Measurements from ENCODE around the gene EMP3.
"Not testable (repeated sequence)": the region's sequence is repeated elsewhere in the genome, so short reads cannot be mapped to it uniquely, and the experiment has no call there.

EMP3 gene

DNA sequence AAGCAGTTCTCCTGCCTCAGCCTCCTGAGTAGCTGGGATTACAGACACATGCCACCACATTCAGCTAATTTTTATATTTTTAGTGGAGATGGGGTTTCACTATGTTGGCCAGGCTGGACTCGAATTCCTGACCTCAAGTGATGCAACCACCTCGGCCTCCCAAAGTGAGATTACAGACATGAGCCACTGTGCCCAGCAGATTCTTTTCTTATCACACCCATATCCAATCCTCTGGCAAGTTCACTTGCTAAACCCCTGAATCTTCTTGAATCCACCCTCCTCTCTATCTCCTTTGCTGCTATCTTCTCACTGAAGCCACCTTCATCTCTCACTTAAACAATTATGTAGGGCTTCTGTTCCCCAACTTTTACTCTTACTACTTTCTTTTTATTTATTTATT, 20.8 kb downstream of the EMP3 start:
- no peak for DNase-seq (ENCODE audit: low read depth in 2 of 2)

DNA sequence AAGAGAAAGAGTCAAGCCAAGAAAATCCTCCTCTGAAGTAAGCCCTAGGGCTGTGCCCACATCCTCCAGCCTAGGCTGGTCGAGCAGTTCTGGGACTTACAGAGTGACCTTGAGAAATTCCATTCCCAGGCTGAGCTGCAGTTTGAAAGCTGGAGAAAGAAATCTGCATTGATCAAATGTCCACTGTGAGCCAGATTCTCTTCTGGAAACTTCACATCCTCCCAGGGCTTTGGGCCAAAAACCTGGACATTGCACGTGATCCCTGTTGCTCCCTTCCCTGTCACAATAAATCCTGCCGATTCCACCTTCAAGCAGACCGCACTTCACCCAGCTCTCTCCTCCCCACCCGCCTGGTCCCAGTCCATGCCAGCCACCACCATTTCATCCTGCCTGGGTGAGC, 22.7 kb downstream of the EMP3 start:
- no peak for DNase-seq (ENCODE audit: low read depth in 2 of 2)

DNA sequence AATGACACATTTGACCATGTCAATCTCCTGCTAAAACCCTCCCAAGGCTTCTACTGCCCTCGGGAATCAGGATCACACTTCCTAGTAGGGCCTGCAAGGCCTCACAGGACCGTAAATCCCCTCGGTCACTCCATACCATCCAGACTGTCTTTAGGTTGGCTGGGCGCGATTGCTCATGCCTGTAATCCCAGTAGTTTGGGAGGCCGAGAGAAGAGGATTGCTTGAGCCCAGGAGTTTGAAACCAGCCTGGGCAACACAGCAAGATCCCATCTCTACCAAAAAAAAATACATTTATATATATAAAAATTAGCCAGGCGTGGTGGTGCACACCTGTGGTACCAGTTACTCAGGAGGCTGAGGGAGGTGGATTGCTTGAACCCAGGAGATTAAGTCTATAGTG, 23.4 kb downstream of the EMP3 start:
- DNase-seq (ENCODE audit: low read depth in 2 of 2), result no peak

DNA sequence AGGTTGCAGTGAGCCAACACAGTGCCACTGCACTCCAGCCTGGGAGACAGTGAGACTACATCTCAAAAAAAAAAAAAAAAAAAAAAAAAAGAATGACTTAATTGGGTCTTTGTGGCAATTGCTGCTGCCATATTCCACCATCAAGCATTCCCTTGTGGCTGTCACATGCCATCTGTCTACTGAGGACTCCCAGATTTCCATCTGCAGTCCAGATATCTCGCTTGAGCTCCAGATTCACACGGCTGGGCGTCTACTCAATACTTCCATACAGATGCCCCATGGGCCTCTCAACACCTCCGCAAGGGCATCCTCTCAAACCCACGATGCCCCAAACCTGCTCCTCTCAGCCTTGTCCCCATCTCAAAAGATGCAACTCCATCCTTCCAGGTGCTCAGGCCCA, 25.5 kb downstream of the EMP3 start:
- DNase-seq (ENCODE audit: low read depth in 2 of 2), result no peak

DNA sequence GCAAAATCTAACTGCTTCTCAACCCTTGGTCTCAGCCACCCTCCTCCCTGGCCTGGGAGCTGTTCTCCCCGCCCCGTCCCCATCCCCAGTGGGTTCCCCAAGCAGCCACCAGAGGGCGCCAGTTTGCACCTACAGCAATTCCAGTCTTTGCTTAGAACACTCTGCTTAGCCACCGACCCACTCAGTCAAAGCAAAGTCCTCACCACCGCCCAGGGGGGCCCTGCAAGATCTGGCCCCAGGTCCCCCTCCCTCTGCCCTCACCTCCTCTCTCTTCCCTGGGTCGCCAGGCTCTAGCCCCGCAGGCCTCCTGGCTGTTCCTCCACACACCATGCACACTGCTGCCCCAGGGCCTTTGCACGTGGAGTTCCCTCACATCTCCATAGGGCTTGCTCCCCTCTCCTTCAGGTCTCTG, 26.0 kb downstream of the EMP3 start:
- peak; percentile 74 to 89 for DNase-seq (ENCODE audit: low read depth in 2 of 2)

DNA sequence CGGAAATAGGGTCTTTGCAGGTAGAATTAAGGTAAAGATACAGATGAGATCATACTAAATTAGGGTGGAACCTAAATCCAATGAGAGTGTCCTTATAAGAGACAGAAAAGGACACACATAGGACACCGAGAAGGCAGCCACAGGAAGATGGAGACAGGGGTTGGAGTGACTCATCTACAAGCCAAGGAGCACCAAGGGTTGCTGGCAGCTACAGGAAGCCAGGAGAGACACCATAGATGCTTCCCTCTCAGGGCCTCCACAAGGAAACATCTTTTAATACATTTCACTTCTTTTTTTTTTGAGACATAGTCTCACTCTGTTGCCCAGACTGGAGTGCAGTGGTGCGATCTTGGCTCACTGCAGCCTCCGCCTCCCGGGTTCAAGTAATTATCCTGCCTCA, 28.3 kb downstream of the EMP3 start:
- DNase-seq (ENCODE audit: low read depth in 2 of 2), result no peak

DNA sequence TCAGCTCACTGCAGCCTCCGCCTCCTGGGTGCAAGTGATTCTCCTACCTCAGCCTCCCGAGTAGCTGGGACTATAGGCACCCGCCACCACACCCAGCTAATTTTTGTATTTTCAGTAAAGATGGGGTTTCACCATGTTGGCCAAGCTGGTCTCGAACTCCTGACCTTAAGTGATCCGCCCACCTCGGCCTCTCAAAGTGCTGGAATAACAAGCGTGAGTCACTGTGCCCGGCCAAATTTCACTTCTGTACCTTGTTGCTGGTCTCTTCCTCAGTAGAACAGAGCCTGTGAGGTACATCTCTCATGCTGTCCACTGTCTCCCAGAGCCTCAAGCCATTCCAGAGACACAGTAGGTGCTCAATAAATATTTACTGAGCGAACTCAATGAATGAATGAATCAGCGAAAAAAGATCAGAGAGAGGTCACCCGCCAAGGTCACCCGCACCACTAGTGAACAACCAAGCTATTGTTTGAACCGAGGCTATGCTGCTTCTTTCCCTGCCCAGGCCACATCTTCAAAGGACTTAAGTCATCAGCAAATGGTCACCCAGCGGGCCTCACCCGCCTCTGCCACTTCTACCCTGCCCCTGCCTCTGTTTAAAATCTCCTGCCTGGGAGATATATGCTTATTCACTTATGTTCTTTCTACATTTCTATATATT, 29.1 kb downstream of the EMP3 start:
- no peak for DNase-seq (ENCODE audit: low read depth in 2 of 2)

DNA sequence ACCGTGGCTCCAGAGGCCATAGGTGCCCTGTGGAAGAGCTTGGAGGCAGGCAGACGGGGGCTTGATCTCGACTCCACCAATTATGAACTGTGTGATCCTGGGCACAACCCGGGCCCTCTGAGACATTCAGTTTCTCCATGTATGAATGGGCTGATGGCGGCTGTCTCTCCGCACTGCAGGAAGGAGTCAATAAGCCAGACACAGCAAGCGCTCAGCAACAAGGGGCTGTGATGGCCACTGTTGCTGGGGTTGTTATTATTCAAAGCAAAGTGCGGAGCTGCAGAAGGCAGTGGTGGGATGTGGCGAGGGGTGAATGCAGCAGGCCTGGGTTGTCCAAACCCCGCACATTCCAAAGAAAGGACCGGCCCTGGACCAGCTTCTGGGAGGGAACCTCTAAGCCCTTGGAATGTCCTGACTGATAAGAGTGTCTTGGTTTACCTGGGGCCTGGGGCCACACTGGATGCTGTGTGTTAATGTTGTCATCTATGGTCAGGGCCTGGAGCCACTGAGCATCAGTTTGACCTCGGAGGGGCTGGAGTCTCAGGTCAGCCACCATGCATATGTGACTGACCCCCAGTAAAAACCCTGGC, 30.1 kb downstream of the EMP3 start:
- no peak for DNase-seq (ENCODE audit: low read depth in 2 of 2)

DNA sequence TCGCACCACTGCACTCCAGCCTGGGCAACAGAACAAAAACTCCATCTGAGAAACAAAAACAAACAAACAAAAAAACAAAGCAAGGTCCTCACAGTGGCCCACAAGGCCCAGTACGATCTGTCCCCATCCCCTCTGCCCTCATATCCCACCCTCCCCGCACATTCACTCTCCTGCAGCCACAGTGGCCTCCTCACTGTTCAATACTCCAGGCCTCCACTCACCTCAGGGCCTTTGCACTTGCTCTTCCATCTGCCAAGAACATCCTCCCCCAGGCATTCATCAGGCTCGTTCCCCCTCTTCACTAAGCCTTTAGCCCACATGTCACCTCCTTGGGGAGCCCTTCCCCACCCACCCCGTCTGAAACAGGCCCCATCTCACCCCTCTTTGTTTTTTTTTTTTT, 33.8 kb downstream of the EMP3 start:
- DNase-seq (ENCODE audit: low read depth in 2 of 2), result no peak

DNA sequence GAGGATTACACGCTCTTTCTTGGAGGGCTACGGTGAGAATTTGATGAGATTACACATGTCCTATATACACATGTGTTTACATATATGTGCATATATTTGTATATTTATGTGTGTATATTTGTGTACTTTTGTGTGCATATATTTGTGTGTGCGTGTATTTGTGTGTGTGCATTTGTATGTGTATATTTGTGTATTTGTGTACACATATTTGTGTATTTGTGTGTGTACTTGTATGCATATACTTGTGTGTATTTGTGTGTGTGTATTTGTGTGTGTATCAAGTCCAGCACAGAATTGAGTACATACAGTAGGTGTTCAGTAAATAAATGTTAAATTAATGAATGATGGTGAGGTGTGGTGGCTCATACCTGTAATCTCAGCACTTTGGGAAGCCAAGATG, 36.6 kb downstream of the EMP3 start:
- no peak for DNase-seq (ENCODE audit: low read depth in 2 of 2)

DNA sequence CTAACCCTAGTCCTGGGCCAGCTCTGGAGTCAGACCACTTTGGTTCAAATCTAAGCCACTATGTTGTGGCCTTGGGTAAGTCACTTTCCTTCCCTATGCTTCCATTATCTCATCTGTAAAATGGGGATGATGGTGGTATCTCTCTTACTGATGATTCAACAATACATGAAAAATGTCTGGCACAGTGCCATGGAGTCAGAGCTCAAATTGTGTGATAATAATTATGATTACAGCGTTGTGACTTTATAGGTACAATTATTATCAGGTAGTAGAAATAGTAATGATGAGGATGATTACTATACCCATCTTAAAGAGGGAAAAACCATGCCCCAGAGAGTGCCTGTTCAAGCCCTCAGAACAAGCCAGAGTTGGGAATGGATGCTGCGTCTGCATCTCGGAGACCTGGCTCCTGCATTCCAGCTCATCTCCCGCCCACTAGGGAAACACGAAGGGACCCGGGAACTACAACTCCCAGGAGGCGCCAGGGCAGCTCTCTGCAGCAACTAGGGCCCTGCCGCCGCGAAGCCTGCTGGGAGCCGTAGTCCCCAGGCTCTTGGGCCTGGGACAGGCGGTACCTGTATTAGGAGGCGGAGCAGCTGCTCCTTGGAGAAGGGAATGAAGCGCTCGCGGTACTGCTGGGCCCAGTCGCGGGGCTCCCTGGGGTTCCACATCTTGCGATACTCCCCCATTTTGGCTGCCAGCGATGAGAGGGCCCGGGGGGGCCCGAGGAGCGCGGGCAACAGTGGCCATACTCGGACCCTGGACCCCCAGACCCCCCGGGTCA, 37.6 kb downstream of the EMP3 start:
- DNase-seq (ENCODE audit: low read depth in 2 of 2), result peak; percentile 82 to 88

DNA sequence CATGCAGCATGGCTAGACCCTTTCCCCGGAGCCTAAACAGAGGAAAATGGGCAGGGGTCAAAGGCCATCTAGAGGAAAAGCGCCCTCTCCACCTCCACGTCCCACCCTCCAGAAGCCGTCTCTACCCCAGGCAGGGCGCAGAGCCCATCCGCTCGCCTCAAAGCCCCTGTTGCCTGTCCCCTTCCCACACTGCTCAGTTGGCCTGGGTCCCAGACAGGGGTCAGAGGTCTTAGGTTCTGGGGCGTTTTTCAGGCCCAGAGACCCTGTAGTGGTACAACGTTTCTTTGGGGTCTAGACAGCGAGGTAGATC, 38.1 kb downstream of the EMP3 start:
- DNase-seq (ENCODE audit: low read depth in 2 of 2), result no peak

DNA sequence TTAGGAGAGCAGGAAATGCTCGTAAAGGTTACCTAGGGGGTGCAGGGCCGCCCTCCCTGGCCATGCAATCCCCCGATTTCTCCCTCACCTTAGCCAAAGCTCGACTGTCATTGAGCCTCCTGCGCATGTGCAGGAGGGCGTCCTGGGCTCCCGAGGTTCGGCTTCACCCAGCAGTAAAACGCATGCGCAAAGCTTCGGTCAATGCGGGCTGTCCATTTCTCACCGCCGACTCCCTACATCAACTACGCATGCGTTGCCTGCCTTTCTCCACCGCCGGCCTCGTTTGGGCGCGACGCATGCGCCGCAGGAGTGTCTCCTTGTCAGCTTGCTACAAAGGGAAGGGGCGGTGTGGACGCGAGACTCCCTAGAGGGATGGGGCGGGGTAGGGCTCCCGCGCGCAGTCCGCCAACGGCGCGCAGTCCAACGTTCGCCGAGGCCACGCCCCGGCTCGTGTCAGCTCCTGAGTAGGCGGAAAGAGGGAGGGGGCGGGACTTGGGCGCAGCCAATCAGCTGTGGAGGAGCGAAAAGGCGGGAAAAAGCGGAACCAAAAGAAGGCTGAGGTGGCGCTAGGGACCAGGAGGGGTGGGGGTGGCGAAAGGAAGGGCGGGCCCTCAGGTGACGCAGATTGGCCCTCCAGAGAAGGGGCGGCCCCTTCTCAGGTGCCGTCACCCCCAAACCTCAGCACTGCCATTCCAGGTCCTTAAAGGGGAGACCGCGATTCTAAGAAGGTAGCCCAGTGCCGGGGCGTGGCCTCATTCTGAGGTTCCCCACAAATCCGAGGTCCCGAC, 38.7 kb downstream of the EMP3 start, which contains the start of the genes SYNGR4 and TMEM143:
SYNGR4 (plus strand) TSS at position 558 of the 788 bp plus-strand sequence. CDS start 1,476 bp downstream, outside the sequence.
TMEM143 (minus strand) TSS at position 131 of the 788 bp plus-strand sequence; CDS start at position 111, 20 bp downstream.
- DNase-seq (ENCODE audit: low read depth in 2 of 2), result peak; percentile 93 to 95

DNA sequence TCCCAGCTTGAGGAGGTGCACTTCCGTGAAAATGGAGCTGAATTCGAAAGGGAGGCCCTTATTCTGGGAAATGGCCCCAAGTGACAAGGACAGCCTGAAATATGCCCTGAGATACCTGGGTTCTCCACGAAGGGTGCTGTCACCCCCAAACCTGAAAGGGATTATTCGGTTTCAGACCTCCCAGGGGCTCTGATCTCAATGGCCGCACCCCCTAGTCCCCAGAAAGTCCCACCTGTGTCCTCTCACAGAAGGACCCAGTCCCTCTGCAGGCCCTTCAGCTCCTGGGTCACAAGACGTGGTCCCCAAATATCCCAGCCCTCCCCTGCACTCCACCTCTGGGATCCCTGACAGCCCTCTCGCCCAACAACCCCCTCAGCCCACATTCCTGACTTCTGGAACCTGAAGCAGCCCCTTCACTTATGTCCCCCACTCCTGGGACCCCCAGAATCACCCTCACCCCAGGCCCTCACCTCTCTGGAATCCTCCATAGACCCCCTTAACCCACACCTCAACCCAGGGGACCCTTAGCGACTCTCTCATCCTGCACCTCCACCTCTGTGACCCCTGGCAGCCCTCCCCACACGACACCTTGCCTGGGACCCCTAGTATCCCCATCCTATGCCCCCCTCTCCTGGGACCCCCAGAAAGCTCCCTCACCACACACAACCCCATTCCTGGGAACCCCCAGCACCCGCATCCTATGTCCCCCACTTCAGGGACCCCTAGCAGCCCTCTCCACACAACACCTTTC, 39.4 kb downstream of the EMP3 start:
- DNase-seq (ENCODE audit: low read depth in 2 of 2), result no peak

DNA sequence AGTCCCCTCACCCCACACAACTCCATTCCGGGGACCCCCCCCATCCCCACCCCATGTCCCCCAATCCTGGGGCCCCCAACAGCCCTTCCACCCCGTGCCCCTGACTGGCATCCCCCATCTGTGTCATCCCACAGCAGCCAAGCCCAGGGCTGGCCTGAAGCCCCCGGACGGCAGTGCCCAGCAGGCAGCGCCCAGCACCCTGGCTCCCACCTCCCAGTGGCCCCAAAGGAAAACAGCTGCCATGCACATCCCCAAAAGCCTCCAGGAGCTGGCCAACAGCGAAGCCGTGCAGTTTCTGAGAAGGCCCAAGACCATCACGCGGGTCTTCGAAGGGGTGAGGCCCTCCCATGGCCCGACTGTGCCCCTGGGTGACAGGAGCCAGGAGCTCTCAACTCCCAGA, 40.2 kb downstream of the EMP3 start:
- no peak for DNase-seq (ENCODE audit: low read depth in 2 of 2)

DNA sequence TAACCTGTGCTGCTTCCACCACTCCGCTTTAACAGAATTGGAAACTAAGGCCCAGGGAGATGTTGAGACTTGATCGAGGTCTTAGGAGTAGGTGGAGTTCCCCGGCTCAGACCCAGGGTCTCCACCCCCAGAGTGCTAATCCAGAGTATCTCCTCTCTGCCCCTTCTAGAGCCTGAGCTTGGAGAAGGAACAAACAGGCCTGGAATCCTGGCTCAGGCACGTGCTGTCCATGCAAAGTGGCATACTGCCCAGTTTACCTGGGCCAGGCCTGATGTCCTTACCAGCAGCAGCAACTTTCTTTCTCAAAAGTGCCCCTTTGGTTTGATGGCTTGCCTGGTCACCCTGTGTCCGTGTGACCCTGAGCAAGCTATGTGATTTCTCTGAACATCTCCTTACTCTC, 42.5 kb downstream of the EMP3 start:
- DNase-seq (ENCODE audit: low read depth in 2 of 2), result no peak

DNA sequence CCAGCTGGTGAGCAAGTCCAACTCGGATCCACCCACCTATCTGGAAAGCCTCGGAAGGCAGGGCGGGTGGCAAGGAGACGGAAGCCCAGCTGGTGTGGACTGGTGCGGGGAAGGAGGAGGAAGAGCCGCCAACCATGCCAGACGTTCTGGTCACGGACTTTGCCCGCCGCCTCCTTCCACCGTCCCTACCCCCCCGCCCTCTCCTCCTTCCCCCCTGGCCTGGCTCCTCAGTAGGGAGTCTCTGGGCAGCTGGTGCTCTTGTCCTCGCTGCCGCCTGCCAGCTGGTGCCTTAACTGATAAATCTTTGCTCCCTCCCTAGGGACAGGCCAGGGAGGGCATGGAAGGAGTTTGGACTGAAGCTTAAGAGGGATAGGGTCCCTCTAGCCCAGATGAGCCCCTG, 43.6 kb downstream of the EMP3 start:
- no peak for DNase-seq (ENCODE audit: low read depth in 2 of 2)

DNA sequence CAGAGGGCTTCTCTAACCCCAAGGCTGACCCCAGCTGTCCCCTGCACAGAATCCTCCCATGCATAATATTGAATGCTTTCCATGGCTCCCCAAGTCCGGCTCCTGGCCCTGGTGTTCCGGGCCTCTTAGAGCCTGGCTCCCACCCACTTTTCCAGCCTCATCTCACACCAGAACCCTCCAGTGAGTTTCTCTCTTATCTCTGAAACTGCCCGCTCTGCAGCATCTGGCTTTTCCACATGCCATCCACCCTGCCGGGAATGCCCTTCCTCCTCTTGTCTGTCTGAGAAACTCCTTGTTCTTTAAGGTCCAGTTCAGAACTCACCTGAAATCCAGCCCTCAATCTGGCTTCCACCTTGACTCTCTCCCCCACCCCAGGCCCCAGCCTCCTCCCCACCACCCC, 45.6 kb downstream of the EMP3 start:
- DNase-seq (ENCODE audit: low read depth in 2 of 2), result no peak

DNA sequence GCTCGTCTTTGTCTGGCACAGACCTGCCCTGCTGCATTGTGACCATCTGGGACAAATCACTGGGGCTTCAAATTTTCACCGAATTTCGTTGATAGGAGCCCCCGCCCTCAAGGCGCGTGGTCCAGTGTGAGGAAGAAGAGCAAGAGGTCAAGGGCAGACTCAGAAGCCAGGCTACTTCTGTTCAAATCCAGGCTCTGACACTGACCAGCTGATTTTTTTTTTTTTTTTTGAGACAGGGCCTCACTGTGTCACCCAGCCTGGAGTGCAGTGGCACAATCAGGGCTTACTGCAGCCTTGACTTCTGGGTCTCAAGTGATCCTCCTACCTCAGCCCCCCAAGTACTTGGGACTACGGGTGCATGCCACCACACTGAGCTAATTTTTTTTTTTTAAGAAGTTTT, 46.0 kb downstream of the EMP3 start:
- no peak for DNase-seq (ENCODE audit: low read depth in 2 of 2)

DNA sequence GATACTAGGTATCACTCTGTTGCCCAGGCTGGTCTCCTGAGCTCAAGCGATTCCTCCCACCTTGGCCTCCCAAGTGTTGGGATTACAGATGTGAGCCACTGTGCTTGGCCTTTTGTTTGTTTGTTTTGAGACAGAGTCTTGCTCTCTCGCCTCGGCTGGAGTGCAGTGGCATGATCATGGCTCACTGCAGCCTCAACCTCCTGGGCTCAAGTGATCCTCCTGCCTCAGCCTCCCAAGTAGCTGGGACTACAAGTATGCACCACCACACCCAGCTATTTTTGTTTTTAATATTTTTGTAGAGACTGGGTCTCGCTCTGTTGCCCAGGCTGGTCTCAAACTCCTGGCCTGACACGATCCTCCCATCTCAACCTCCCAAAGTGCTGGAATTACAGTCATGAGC, 46.4 kb downstream of the EMP3 start:
- DNase-seq (ENCODE audit: low read depth in 2 of 2), result not testable (repeated sequence)

DNA sequence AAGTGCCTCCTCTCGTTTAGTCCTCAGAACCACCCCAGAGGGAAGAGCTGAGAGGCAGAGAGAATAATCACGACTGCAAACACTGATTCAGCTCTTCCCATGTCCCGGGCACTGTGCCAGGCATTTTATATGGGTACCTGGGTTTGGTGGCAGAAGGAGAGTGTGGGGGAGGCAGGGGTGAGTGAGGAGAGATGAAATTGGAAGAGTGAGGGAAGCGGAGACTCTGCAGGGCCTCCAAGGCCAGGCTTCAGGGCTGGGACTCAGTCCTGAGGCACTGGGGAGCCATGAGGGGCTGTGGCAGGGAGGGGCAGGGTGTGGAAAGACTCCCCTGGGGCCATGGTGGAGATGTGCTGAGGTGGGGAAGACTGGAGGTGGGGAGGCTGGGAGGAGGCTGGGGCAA, 47.6 kb downstream of the EMP3 start:
- no peak for DNase-seq (ENCODE audit: low read depth in 2 of 2)

DNA sequence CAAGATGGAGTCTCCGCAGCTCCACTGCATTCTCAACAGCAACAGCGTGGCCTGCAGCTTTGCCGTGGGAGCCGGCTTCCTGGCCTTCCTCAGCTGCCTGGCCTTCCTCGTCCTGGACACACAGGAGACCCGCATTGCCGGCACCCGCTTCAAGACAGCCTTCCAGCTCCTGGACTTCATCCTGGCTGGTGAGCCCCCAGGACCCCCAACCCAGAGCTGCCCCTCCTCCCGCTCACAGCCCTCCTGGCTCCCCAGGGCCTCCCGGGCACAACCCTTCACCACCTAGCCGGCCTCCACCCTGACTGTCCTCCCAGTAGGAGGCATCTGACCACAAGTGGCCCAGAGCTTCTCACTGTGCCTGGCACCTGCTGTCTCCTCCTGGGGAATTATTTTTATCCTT, 48.2 kb downstream of the EMP3 start:
- no peak for DNase-seq (ENCODE audit: low read depth in 2 of 2)
